KMS-11 (cell line): Measurements from ENCODE around the gene CPNE5.

Source experiments
- H2AFZ ChIP-seq: fragments of 200-600 bp; sonication (generic); 2 replicates; pipeline ENCODE4 v1.6.1; 2016; ENCODE audit warnings: antibody characterized with exemption, mixed run types, low read depth
- H3K27ac ChIP-seq: fragments of 200-600 bp; sonication (generic); 2 replicates; pipeline ENCODE4 v1.6.1; 2016; ENCODE audit warnings: mild to moderate bottlenecking, mixed run types
- H3K27me3 ChIP-seq: fragments of 200-600 bp; sonication (generic); 2 replicates; pipeline ENCODE4 v1.6.1; 2017; ENCODE audit warnings: mild to moderate bottlenecking, low read depth, mixed run types, moderate library complexity; ENCODE audit not compliant: insufficient read depth
- H3K36me3 ChIP-seq: fragments of 200-600 bp; sonication (generic); 2 replicates; pipeline ENCODE4 v1.6.1; 2017; ENCODE audit warnings: mild to moderate bottlenecking, mixed run types; ENCODE audit not compliant: insufficient read depth
- H3K4me1 ChIP-seq: fragments of 200-600 bp; sonication (generic); 2 replicates; pipeline ENCODE4 v1.6.1; 2016; ENCODE audit warnings: mild to moderate bottlenecking, low read depth, mixed run types; ENCODE audit not compliant: poor library complexity, severe bottlenecking
- H3K4me2 ChIP-seq: fragments of 200-600 bp; sonication (generic); 2 replicates; pipeline ENCODE4 v1.7.0; 2016; ENCODE audit warnings: mild to moderate bottlenecking, mixed run types
- H3K4me3 ChIP-seq: fragments of 200-600 bp; sonication (generic); IDR thresholded peaks from 2 replicates; pipeline ENCODE4 v1.6.1; 2017; ENCODE audit warnings: low read depth, low read length, mixed read lengths; ENCODE audit not compliant: insufficient read depth
- H3K79me2 ChIP-seq: fragments of 200-600 bp; sonication (generic); 2 replicates; pipeline ENCODE4 v1.6.1; 2016; ENCODE audit warnings: low read depth, mixed run types; ENCODE audit not compliant: insufficient read depth
- H3K9ac ChIP-seq: fragments of 200-600 bp; sonication (generic); 2 replicates; pipeline ENCODE4 v1.6.1; 2016; ENCODE audit warnings: mild to moderate bottlenecking, mixed run types
- H4K20me1 ChIP-seq: fragments of 200-600 bp; sonication (generic); 2 replicates; pipeline ENCODE4 v1.6.1; 2016; ENCODE audit warnings: mild to moderate bottlenecking, mixed run types; ENCODE audit not compliant: insufficient read depth
- TF ChIP-seq, protein P1 (sequence below): fragments of 200-600 bp; sonication (generic); conservative IDR thresholded peaks from 2 replicates; pipeline ENCODE4 v1.6.1; 2017; ENCODE audit warnings: low read depth, mild to moderate bottlenecking, antibody characterized with exemption, low read length, moderate library complexity, mixed read lengths

The CPNE5 gene

DNA sequence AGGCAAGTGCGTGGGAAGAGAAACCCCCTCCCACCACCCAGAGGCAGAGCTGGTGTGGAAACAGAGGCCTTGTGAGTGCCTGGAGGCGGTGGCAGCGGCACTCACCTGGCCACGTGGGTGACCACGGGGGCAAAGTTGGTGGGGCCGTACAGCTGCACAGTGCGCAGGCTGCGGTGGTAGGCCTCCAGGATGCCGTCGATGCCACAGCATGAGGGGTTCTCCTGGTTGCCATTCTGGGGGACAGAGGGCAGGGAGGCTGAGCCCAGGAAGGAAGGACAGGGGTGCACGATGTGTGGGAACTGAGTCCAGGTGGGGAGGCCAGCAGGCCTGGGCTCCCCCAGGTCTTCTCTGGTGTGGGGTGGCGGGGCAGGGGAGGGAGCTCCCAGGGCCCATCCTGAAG lies 94.0 kb downstream of the CPNE5 start:
- no peaks in the 10 kb centered on the region for H3K79me2 ChIP-seq
- H4K20me1 ChIP-seq: no peaks in the 10 kb centered on the region
- H3K27me3 ChIP-seq: no peaks in the 10 kb centered on the region
- TF ChIP-seq, protein P1, sequence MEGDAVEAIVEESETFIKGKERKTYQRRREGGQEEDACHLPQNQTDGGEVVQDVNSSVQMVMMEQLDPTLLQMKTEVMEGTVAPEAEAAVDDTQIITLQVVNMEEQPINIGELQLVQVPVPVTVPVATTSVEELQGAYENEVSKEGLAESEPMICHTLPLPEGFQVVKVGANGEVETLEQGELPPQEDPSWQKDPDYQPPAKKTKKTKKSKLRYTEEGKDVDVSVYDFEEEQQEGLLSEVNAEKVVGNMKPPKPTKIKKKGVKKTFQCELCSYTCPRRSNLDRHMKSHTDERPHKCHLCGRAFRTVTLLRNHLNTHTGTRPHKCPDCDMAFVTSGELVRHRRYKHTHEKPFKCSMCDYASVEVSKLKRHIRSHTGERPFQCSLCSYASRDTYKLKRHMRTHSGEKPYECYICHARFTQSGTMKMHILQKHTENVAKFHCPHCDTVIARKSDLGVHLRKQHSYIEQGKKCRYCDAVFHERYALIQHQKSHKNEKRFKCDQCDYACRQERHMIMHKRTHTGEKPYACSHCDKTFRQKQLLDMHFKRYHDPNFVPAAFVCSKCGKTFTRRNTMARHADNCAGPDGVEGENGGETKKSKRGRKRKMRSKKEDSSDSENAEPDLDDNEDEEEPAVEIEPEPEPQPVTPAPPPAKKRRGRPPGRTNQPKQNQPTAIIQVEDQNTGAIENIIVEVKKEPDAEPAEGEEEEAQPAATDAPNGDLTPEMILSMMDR: no peak
- no peak overlapping the region for H3K9ac ChIP-seq
- H2AFZ ChIP-seq: no peak overlapping the region
- no peak overlapping the region for H3K4me3 ChIP-seq
- H3K4me2 ChIP-seq: no peak overlapping the region
- H3K4me1 ChIP-seq: no peaks in the 10 kb centered on the region
- H3K36me3 ChIP-seq: no peaks in the 10 kb centered on the region
- H3K27ac ChIP-seq: no peak overlapping the region

DNA sequence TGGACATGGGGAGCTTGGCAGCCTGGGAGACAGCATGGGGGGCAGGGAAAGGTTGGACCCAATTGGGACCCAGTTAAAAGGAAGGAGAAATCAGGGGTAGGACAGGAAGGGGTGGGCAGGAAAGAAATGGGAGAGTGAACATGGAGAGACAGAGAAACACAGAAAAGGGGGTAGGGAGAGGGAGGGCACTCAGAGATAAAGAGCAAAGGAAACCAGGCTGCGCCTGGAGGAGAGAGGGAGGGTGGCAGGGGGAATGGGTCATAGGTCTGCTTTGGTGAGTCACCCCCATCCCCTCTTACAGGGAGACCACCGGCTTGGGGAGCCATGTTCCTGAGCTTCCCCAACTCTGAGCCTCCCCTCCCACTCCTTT lies 95.0 kb downstream of the CPNE5 start:
- H3K79me2 ChIP-seq: no peaks in the 10 kb centered on the region
- no peaks in the 10 kb centered on the region for H3K36me3 ChIP-seq
- no peak overlapping the region for H3K9ac ChIP-seq
- TF ChIP-seq, protein P1: no peak
- no peak overlapping the region for H3K27ac ChIP-seq
- H3K27me3 ChIP-seq: no peaks in the 10 kb centered on the region
- H2AFZ ChIP-seq: no peak overlapping the region
- H3K4me3 ChIP-seq: no peak overlapping the region
- no peaks in the 10 kb centered on the region for H4K20me1 ChIP-seq
- H3K4me2 ChIP-seq: no peak overlapping the region
- no peaks in the 10 kb centered on the region for H3K4me1 ChIP-seq

DNA sequence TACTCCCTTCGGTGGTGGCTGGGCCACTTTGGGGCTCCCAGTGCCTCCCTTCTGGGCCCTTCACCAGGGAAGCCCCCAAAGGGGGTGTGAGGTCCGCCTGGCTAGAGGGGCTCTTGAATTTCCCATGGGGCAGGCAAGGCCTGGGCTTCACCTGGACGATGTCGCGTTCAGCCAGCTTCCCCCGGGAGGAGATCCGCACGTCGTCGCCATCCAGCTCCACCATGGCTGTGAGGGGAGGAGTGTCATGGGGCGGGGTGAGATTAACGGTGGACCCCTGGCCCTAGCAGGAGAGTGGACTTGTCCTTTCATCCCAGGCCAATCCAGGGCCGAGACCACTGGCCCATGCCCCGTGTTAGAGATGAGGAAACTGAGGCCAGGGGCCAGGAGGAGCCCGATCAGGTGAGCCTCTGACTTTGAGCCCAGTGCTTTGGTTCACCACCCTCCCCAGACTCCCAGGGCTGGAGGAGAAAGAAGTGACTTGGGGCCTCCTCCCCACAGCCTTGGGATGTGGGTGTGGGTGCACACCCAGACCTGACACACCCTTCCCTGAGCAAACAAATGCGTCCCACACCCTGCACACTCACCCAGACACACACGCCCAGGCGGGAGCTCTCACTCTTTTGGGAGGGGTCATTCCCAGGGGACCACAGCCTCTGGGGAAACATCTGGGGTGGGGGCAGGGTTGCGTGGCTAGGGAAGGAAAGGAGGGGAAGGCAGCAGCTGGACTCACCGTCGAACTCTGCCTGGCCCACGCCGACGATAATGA lies 95.5 kb downstream of the CPNE5 start:
- no peaks in the 10 kb centered on the region for H3K79me2 ChIP-seq
- H3K27me3 ChIP-seq: no peaks in the 10 kb centered on the region
- TF ChIP-seq, protein P1: no peak
- H2AFZ ChIP-seq: no peak overlapping the region
- no peaks in the 10 kb centered on the region for H4K20me1 ChIP-seq
- no peak overlapping the region for H3K9ac ChIP-seq
- H3K4me3 ChIP-seq: no peak overlapping the region
- no peak overlapping the region for H3K27ac ChIP-seq
- no peaks in the 10 kb centered on the region for H3K36me3 ChIP-seq
- H3K4me1 ChIP-seq: no peaks in the 10 kb centered on the region
- no peak overlapping the region for H3K4me2 ChIP-seq

DNA sequence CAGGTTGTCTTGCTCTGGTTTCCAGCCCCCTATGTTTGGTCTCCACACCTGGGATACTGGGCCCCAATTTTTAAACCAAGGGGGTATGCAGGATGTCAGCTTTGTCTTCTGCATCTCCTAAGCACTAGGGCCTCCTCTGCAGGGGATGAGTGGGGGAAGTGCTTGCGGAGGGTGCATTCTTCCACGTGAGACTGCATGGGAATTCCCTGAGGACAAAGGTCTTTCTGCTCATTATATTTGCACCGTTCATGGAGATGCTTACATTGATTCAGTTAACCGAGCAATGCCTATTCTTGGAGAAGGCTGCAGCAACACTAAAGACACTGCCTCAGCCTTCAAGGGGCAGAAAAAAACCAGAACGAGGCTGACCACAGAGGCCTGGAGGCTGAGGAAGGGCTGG lies 96.2 kb downstream of the CPNE5 start:
- Histone ChIP-seq H4K20me1 (no peaks in the 10 kb centered on the region), H3K4me1 (no peaks in the 10 kb centered on the region), H3K36me3 (no peaks in the 10 kb centered on the region), H3K27ac (no peak overlapping the region), H2AFZ (no peak overlapping the region), H3K4me3 (no peak overlapping the region), H3K4me2 (no peak overlapping the region), H3K9ac (no peak overlapping the region), H3K79me2 (no peaks in the 10 kb centered on the region), H3K27me3 (no peaks in the 10 kb centered on the region)
- TF ChIP-seq, protein P1: no peak
